DND-41 (cell line): Measurements from ENCODE around the gene SLC30A9.

Source experiments
- EZH2 ChIP-seq: IDR thresholded peaks from 3 replicates; pipeline ENCODE4 v1.6.1; 2012; ENCODE audit warnings: borderline replicate concordance, low read depth, mild to moderate bottlenecking, moderate library complexity, low read length, inconsistent platforms; ENCODE audit not compliant: severe bottlenecking
- TF ChIP-seq, protein P1 (sequence below): IDR thresholded peaks from 2 replicates; pipeline ENCODE4 v1.5.1; 2012; ENCODE audit warnings: borderline replicate concordance, low read length, moderate library complexity, mild to moderate bottlenecking; ENCODE audit not compliant: poor library complexity, severe bottlenecking; ENCODE audit errors: extremely low read depth

DNA sequence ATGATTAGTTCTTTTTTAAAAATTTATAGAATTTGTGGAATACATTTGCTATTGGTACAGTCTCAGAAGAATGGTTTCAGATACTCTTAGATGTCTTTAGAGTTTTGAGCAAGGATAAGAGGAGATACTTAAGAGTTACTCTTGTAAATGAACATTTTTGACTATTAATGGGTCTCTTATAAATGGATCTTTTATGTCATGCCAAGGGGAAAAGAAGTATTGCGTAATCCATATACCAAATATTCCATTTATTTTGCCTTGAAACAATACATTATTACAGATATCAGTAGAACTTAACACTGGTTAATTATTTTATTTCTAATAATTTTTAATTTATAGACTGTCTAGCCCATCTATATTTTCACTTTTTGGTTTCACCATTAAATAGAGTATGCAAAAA, 25.9 kb upstream of the SLC30A9 start:
- TF ChIP-seq, protein P1, sequence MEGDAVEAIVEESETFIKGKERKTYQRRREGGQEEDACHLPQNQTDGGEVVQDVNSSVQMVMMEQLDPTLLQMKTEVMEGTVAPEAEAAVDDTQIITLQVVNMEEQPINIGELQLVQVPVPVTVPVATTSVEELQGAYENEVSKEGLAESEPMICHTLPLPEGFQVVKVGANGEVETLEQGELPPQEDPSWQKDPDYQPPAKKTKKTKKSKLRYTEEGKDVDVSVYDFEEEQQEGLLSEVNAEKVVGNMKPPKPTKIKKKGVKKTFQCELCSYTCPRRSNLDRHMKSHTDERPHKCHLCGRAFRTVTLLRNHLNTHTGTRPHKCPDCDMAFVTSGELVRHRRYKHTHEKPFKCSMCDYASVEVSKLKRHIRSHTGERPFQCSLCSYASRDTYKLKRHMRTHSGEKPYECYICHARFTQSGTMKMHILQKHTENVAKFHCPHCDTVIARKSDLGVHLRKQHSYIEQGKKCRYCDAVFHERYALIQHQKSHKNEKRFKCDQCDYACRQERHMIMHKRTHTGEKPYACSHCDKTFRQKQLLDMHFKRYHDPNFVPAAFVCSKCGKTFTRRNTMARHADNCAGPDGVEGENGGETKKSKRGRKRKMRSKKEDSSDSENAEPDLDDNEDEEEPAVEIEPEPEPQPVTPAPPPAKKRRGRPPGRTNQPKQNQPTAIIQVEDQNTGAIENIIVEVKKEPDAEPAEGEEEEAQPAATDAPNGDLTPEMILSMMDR = no peak
- no peak for TF ChIP-seq EZH2
